ENCODE measurements around the gene ARHGAP32.
"Not testable (repeated sequence)": the region's sequence is repeated elsewhere in the genome, so short reads cannot be mapped to it uniquely, and the experiment has no call there.

Gene ARHGAP32

GRCh38 chr11:129018991-129019390, 173.1 kb downstream of the ARHGAP32 start:
- TF ChIP-seq MYC (IDR thresholded peaks at IDR 0.05; ENCODE audit: low read depth, low read length) (no peak), MAX (IDR thresholded peaks at IDR 0.05; ENCODE audit: low read depth, low read length) (no peak)
- TF ChIP-seq, protein P1, sequence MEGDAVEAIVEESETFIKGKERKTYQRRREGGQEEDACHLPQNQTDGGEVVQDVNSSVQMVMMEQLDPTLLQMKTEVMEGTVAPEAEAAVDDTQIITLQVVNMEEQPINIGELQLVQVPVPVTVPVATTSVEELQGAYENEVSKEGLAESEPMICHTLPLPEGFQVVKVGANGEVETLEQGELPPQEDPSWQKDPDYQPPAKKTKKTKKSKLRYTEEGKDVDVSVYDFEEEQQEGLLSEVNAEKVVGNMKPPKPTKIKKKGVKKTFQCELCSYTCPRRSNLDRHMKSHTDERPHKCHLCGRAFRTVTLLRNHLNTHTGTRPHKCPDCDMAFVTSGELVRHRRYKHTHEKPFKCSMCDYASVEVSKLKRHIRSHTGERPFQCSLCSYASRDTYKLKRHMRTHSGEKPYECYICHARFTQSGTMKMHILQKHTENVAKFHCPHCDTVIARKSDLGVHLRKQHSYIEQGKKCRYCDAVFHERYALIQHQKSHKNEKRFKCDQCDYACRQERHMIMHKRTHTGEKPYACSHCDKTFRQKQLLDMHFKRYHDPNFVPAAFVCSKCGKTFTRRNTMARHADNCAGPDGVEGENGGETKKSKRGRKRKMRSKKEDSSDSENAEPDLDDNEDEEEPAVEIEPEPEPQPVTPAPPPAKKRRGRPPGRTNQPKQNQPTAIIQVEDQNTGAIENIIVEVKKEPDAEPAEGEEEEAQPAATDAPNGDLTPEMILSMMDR (IDR thresholded peaks at IDR 0.05; ENCODE audit: low read depth, low read length) = no peak
- no peak overlapping the region for H3K4me3 ChIP-seq (ENCODE audit: low read depth, low read length)
- no peak for DNase-seq (ENCODE audit: low read depth)

- no peak for TF ChIP-seq POLR2A (IDR thresholded peaks at IDR 0.05; ENCODE audit: extremely low read depth, insufficient read length)
- TF ChIP-seq, protein P1 (IDR thresholded peaks at IDR 0.05; ENCODE audit: low read depth, low read length) = no peak
- no peak for TF ChIP-seq MAX (IDR thresholded peaks at IDR 0.05; ENCODE audit: low read depth, low read length)
- no peak for TF ChIP-seq MYC (IDR thresholded peaks at IDR 0.05; ENCODE audit: low read depth, low read length)
- DNase-seq (ENCODE audit: low read depth) = no peak
- no peak overlapping the region for H3K4me3 ChIP-seq (ENCODE audit: low read depth, low read length)
Measured at GRCh38 chr11:129018126-129018525, 174.0 kb downstream of the ARHGAP32 start.

DNA sequence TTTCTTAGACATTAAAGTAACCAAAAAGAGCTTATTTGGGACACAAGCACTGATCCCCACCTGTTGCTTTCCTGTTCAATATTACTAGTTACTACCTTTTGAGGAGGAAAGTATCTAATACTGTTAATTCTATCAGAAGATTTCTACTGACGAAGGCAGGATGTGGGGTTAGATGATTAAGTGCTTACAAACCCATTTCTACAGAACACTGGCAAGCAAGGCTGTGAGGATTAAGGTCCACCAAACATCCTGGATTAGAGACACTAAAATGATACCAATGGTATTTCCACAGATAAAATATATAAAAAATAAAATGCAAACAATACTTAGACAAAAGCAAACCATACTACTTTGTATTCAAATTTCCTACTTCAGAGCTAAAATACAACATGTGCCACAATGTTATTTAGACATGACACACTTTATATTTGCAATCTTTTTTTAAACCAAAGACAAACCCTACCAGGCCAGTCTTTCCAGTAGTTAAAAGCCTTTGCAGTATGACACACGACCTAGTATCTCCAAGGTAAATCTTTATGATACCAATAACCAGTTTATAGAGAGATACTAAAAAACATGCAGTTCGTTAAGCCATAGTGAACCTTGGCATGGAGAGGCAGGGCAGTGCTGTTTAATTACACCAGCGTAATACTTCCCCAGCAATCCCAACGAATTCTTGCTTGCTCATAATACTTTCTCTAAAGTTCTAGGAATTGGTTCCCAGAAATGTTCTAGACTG, 178.2 kb downstream of the ARHGAP32 start:
- DNase-seq (ENCODE audit: low read depth) = no peak
- no peak overlapping the region for H3K4me3 ChIP-seq (ENCODE audit: low read depth, low read length)
- TF ChIP-seq POLR2A (IDR thresholded peaks at IDR 0.05; ENCODE audit: extremely low read depth, insufficient read length) = no peak
- TF ChIP-seq, protein P1 (IDR thresholded peaks at IDR 0.05; ENCODE audit: low read depth, low read length) = no peak
- TF ChIP-seq MAX (IDR thresholded peaks at IDR 0.05; ENCODE audit: low read depth, low read length) = no peak
- no peak for TF ChIP-seq MYC (IDR thresholded peaks at IDR 0.05; ENCODE audit: low read depth, low read length)

DNA sequence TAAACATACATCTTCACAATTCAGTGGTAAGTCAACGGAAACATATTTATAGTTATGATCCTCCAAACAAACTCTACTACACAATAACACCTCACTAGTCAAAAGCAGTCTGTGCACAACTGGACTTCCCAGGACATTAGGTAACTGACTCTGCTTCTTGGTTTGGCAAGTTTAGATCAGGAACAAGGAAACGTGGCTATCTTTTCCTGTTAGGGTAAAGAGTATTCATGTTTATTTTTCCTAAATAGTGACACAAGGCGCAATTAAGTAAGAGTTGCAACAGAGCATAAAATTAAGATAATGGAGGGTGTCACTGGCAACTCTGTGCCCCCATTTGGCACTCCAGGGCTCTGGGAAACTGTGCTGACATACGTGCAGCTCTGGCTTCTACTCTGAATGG, 179.2 kb downstream of the ARHGAP32 start:
- no peak overlapping the region for H3K4me3 ChIP-seq (ENCODE audit: low read depth, low read length)
- TF ChIP-seq POLR2A (IDR thresholded peaks at IDR 0.05; ENCODE audit: extremely low read depth, insufficient read length) (no peak), MYC (IDR thresholded peaks at IDR 0.05; ENCODE audit: low read depth, low read length) (no peak), MAX (IDR thresholded peaks at IDR 0.05; ENCODE audit: low read depth, low read length) (no peak)
- TF ChIP-seq, protein P1 (IDR thresholded peaks at IDR 0.05; ENCODE audit: low read depth, low read length) = no peak
- no peak for DNase-seq (ENCODE audit: low read depth)

GRCh38 chr11:129006161-129006560, 186.0 kb downstream of the ARHGAP32 start:
- H3K4me3 ChIP-seq (ENCODE audit: low read depth, low read length) = no peak overlapping the region
- no peak for DNase-seq (ENCODE audit: low read depth)
- TF ChIP-seq MAX (IDR thresholded peaks at IDR 0.05; ENCODE audit: low read depth, low read length) (no peak), POLR2A (IDR thresholded peaks at IDR 0.05; ENCODE audit: extremely low read depth, insufficient read length) (no peak), MYC (IDR thresholded peaks at IDR 0.05; ENCODE audit: low read depth, low read length) (no peak)
- TF ChIP-seq, protein P1 (IDR thresholded peaks at IDR 0.05; ENCODE audit: low read depth, low read length) = no peak

GRCh38 chr11:128999165-128999564, 193.0 kb downstream of the ARHGAP32 start:
- H3K4me3 ChIP-seq (ENCODE audit: low read depth, low read length); DNase-seq (ENCODE audit: low read depth): not testable (repeated sequence)

All from NB4 (cell line).